GM12865 (cell line): ENCODE results near the gene ABCC9.
"Not testable (repeated sequence)": the region's sequence is repeated elsewhere in the genome, so short reads cannot be mapped to it uniquely, and the experiment has no call there.

Experiments used
- DNase-seq: peaks from one replicate; pipeline ENCODE4 v3.0.0; 2010; ENCODE audit warnings: low read depth
- H3K4me3 ChIP-seq: 2 replicates; pipeline ENCODE4 v1.5.1; 2011; ENCODE audit warnings: mild to moderate bottlenecking, low read depth, low read length, control low read depth
- CTCF ChIP-seq: IDR thresholded peaks from 2 replicates; pipeline ENCODE4 v1.5.1; 2011; ENCODE audit warnings: low read length, control low read depth, low read depth, inconsistent platforms; ENCODE audit not compliant: insufficient read depth; ENCODE audit errors: missing control alignments

The ABCC9 gene

GRCh38 chr12:21814814-21815213, 126.4 kb downstream of the ABCC9 start:
- no peak for TF ChIP-seq CTCF
- DNase-seq: no peak
- no peak overlapping the region for H3K4me3 ChIP-seq

GRCh38 chr12:21814327-21814726, 126.9 kb downstream of the ABCC9 start:
- DNase-seq: no peak
- H3K4me3 ChIP-seq: no peak overlapping the region
- TF ChIP-seq CTCF: no peak

- DNase-seq: no peak
- H3K4me3 ChIP-seq: no peak overlapping the region
- TF ChIP-seq CTCF: no peak
Observed at GRCh38 chr12:21813751-21814150, 127.5 kb downstream of the ABCC9 start.

GRCh38 chr12:21813125-21813524, 128.1 kb downstream of the ABCC9 start:
- no peak for TF ChIP-seq CTCF
- DNase-seq: no peak
- no peak overlapping the region for H3K4me3 ChIP-seq

GRCh38 chr12:21812340-21812739, 128.9 kb downstream of the ABCC9 start:
- not testable (repeated sequence) for DNase-seq, H3K4me3 ChIP-seq

- no peak overlapping the region for H3K4me3 ChIP-seq
- no peak for TF ChIP-seq CTCF
- no peak for DNase-seq
Observed at GRCh38 chr12:21809100-21809499, 132.1 kb downstream of the ABCC9 start.

GRCh38 chr12:21806255-21806654, 135.0 kb downstream of the ABCC9 start:
- no peak overlapping the region for H3K4me3 ChIP-seq
- DNase-seq: no peak
- TF ChIP-seq CTCF: no peak
